Measurements from ENCODE around the gene PCBP3. TPM values are rescaled to one million over a fixed set of nuclear protein-coding genes. Genes with fewer than 3 reads are reported as not detected.

Gene PCBP3
- total and polyA plus RNA-seq, 2 of the 13 experiments (the other 11 are each of a cell fraction or from before 2014, with no cell fraction given) = not detected

DNA sequence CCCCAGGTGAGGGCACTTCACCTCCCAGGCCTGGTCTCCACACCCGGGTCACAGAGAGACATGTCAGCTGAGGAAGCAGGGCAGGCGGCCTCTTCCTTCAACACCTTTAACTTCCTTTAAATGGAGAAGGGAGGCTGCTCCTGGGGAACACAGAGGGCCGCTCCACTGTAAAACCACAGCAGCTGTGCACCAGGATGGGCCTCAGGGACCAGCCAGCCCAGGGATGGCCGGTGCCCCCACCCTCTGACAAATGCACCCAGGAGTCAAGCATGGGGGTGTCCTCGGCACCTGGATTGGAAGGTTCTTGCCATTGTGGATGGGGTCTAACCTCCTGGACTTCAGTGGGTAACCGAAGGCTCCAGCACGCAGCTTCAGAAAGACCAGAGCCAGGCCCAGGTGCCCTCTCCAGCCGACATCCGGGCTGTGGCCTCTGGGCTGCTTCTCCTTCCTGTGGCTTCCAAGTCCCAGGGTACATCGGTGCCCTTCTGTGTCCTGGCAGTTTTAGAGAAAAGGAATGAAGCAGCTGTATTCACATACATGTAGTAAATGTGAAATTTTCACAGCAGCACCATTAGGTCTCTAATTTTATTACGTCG lies 216.3 kb downstream of the PCBP3 start:
- CTCF ChIA-PET (ENCODE audit: low intra/inter-chr PET ratio, low total read pairs) = no interaction called here
- 69% methylated on average over 9 of the region's 12 CpGs for WGBS (ENCODE audit: low lambda C conversion rate)

DNA sequence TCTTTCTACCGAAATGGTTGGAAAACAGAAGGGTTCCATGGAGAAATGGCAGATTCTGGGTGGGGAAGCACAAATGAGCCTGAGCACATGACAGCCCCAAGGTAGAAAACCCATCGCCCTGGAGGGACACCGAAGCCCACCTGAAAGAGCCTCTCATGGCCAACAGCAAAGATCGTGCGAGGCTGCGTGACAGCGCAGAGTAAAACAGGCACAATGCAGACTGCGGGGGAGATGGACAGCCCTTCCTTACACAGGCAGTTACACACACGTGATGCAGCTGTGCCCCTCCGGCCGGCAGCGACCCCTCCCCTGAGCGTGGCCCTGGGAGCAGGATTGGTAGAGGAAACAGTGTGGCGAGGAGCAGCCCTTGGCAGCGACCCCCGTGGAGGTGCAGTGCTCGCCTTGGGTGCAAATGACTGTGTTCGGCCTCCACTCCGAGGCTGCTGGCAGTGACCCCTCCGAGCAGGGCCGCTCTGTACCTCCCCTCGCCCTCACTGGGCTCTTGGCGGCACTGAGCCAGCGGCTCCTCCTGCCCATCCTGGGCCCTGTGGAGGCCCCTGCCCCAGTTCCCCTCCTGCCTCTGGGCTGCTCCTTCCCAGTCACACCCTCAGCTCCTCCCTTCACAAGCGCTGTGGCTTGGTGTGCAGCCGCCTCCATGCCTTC lies 217.1 kb downstream of the PCBP3 start:
- FAIRE-seq (no peak), DNase-seq (ENCODE audit: low spot score) (no peak), ATAC-seq (no peak)
- Histone ChIP-seq H3K9me3 (ENCODE audit: low read length) (no peaks in the 10 kb centered on the region), H3K27me3 (ENCODE audit: control insufficient read depth in 1 of 2, insufficient read depth in 2 of 2, low read length in 2 of 2) (peaks cover 9 to 76% of the 10 kb centered on the region in 2 experiments), H3K79me2 (ENCODE audit: insufficient read depth, low read length) (no peaks in the 10 kb centered on the region), H3K27ac (ENCODE audit: extremely low read length, insufficient read depth, low read length) (no peak overlapping the region), H3K36me3 (replicated peaks in 1 of 2; ENCODE audit: control insufficient read depth in 1 of 2, insufficient read depth in 2 of 2, low read length in 2 of 2) (no peaks in the 10 kb centered on the region), H2AFZ (ENCODE audit: low read length) (no peak overlapping the region), H4K20me1 (ENCODE audit: insufficient read depth, low read length) (no peaks in the 10 kb centered on the region), H3K4me2 (ENCODE audit: low read depth, low read length) (no peak overlapping the region), H3K4me3 (replicated peaks in 1 of 3; ENCODE audit: insufficient read depth in 1 of 3, low read depth in 2 of 3, low read length in 3 of 3) (no peak overlapping the region), H3K4me1 (ENCODE audit: insufficient read depth, low read length) (peaks cover 14% of the 10 kb centered on the region; the same call in 1 of the 2 replicates), H3K9ac (ENCODE audit: insufficient read depth, low read depth, low read length) (no peak overlapping the region)
- intact Hi-C loops (cut with micrococcal nuclease; ENCODE audit: unreplicated experiment) = no loop called here
- CTCF ChIA-PET (ENCODE audit: low intra/inter-chr PET ratio, low total read pairs) = no interaction called here
- POLR2A ChIA-PET = no interaction called here
- no TSS peak for BruUV-seq (replicated peaks)
- in situ Hi-C loops (cut with HindIII; ENCODE audit: extremely low pct_ligation_motif_present, low pct_unique_long_range_greater_than_20kb) = no loop called here
- WGBS (ENCODE audit: low lambda C conversion rate) = 46% methylated on average over 26 of the region's 26 CpGs
- TF ChIP-seq ZNF264 (CRISPR knock-in tag; IDR thresholded peaks at IDR 0.05) (no peak), PITX1 (CRISPR knock-in tag; IDR thresholded peaks at IDR 0.05) (no peak), MAFF (IDR thresholded peaks at IDR 0.05; ENCODE audit: low read depth, low read length) (no peak), DR1 (CRISPR knock-in tag; IDR thresholded peaks at IDR 0.05) (no peak), ZFP82 (CRISPR knock-in tag; IDR thresholded peaks at IDR 0.05; ENCODE audit: borderline replicate concordance) (no peak), TARDBP (CRISPR knock-in tag; IDR thresholded peaks at IDR 0.05) (no peak), RAD51 (IDR thresholded peaks at IDR 0.05; ENCODE audit: borderline replicate concordance) (no peak), GTF3A (CRISPR knock-in tag; conservative IDR thresholded peaks at IDR 0.05) (no peak), NKX3-1 (CRISPR knock-in tag; IDR thresholded peaks at IDR 0.05) (no peak), FOXC1 (CRISPR knock-in tag; IDR thresholded peaks at IDR 0.05; ENCODE audit: borderline replicate concordance) (no peak), NFATC3 (CRISPR knock-in tag; IDR thresholded peaks at IDR 0.05) (no peak), ZNF367 (CRISPR knock-in tag; IDR thresholded peaks at IDR 0.05; ENCODE audit: borderline replicate concordance) (no peak), ZMAT3 (CRISPR knock-in tag; conservative IDR thresholded peaks at IDR 0.05) (no peak), MZF1 (CRISPR knock-in tag; IDR thresholded peaks at IDR 0.05; ENCODE audit: borderline replicate concordance) (no peak)
- TF ChIP-seq, protein P1, sequence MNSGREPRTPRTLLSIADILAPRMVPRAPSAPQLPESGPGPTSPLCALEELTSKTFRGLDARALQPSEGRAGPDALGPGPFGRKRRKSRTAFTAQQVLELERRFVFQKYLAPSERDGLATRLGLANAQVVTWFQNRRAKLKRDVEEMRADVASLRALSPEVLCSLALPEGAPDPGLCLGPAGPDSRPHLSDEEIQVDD (CRISPR knock-in tag; IDR thresholded peaks at IDR 0.05; ENCODE audit: borderline replicate concordance) = no peak

More for the DNA sequence above, 216.3 kb downstream of the PCBP3 start:
- Histone ChIP-seq H3K4me2 (ENCODE audit: low read depth, low read length) (no peak overlapping the region), H2AFZ (ENCODE audit: low read length) (no peak overlapping the region), H3K27me3 (ENCODE audit: control insufficient read depth in 1 of 2, insufficient read depth in 2 of 2, low read length in 2 of 2) (peaks cover 9 to 77% of the 10 kb centered on the region in 2 experiments), H3K36me3 (replicated peaks in 1 of 2; ENCODE audit: control insufficient read depth in 1 of 2, insufficient read depth in 2 of 2, low read length in 2 of 2) (no peaks in the 10 kb centered on the region), H3K9me3 (ENCODE audit: low read length) (no peaks in the 10 kb centered on the region), H3K4me1 (ENCODE audit: insufficient read depth, low read length) (peaks cover 14% of the 10 kb centered on the region; the same call in 1 of the 2 replicates), H3K4me3 (replicated peaks in 1 of 3; ENCODE audit: insufficient read depth in 1 of 3, low read depth in 2 of 3, low read length in 3 of 3) (no peak overlapping the region), H3K27ac (ENCODE audit: extremely low read length, insufficient read depth, low read length) (no peak overlapping the region), H3K79me2 (ENCODE audit: insufficient read depth, low read length) (no peaks in the 10 kb centered on the region), H4K20me1 (ENCODE audit: insufficient read depth, low read length) (0 out of 2 replicates have a peak, but pooled peaks cover 3% of the 10 kb centered on the region), H3K9ac (ENCODE audit: insufficient read depth, low read depth, low read length) (no peak overlapping the region)
- intact Hi-C loops (cut with micrococcal nuclease; ENCODE audit: unreplicated experiment) (no loop called here), in situ Hi-C loops (cut with HindIII; ENCODE audit: extremely low pct_ligation_motif_present, low pct_unique_long_range_greater_than_20kb) (no loop called here)
- BruUV-seq (replicated peaks) = no TSS peak
- POLR2A ChIA-PET = no interaction called here
- FAIRE-seq (no peak), DNase-seq (ENCODE audit: low spot score) (no peak), ATAC-seq (no peak)
- TF ChIP-seq, protein P2, sequence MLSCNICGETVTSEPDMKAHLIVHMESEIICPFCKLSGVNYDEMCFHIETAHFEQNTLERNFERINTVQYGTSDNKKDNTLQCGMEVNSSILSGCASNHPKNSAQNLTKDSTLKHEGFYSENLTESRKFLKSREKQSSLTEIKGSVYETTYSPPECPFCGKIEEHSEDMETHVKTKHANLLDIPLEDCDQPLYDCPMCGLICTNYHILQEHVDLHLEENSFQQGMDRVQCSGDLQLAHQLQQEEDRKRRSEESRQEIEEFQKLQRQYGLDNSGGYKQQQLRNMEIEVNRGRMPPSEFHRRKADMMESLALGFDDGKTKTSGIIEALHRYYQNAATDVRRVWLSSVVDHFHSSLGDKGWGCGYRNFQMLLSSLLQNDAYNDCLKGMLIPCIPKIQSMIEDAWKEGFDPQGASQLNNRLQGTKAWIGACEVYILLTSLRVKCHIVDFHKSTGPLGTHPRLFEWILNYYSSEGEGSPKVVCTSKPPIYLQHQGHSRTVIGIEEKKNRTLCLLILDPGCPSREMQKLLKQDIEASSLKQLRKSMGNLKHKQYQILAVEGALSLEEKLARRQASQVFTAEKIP (CRISPR knock-in tag; IDR thresholded peaks at IDR 0.05; ENCODE audit: borderline replicate concordance) = no peak
- TF ChIP-seq SPEN (CRISPR knock-in tag; IDR thresholded peaks at IDR 0.05; ENCODE audit: low read depth) = no peak

Data from HepG2 (cell line).